GM10847 (cell line): ENCODE measurements around the gene PTPRA.

ENCODE experiments used
- POLR2A ChIP-seq: IDR thresholded peaks from 2 replicates; pipeline ENCODE4 v1.6.1; 2011; ENCODE audit not compliant: insufficient read length; ENCODE audit errors: extremely low read depth

The PTPRA gene

GRCh38 chr20:2871111-2871465, 2.2 kb upstream of the PTPRA start:
- TF ChIP-seq POLR2A: no peak

- TF ChIP-seq POLR2A: no peak
Measured at GRCh38 chr20:2871661-2872458, 1.4 kb upstream of the PTPRA start.

- peak; percentile 24 for TF ChIP-seq POLR2A
Measured at GRCh38 chr20:2872459-2873009, 747 bp upstream of the PTPRA start.

GRCh38 chr20:2873747-2874041, 413 bp downstream of the PTPRA start:
- no peak for TF ChIP-seq POLR2A

- no peak for TF ChIP-seq POLR2A
Measured at GRCh38 chr20:2874456-2874855, 1.2 kb downstream of the PTPRA start.

GRCh38 chr20:2875690-2876203, 2.5 kb downstream of the PTPRA start:
- TF ChIP-seq POLR2A: no peak

- TF ChIP-seq POLR2A: no peak
Measured at GRCh38 chr20:2878515-2878914, 5.2 kb downstream of the PTPRA start.

- TF ChIP-seq POLR2A: no peak
Measured at GRCh38 chr20:2879146-2879545, 5.9 kb downstream of the PTPRA start.

- TF ChIP-seq POLR2A: no peak
Measured at GRCh38 chr20:2880650-2881049, 7.4 kb downstream of the PTPRA start.

GRCh38 chr20:2883726-2884637, 10.7 kb downstream of the PTPRA start:
- TF ChIP-seq POLR2A: no peak

- no peak for TF ChIP-seq POLR2A
Measured at GRCh38 chr20:2887715-2888114, 14.4 kb downstream of the PTPRA start.

- no peak for TF ChIP-seq POLR2A
Measured at GRCh38 chr20:2888224-2888955, 15.1 kb downstream of the PTPRA start.

- TF ChIP-seq POLR2A: no peak
Measured at GRCh38 chr20:2889209-2889608, 15.9 kb downstream of the PTPRA start.

- no peak for TF ChIP-seq POLR2A
Measured at GRCh38 chr20:2889797-2890196, 16.5 kb downstream of the PTPRA start.

GRCh38 chr20:2890742-2891141, 17.5 kb downstream of the PTPRA start:
- TF ChIP-seq POLR2A: no peak

GRCh38 chr20:2891343-2891742, 18.1 kb downstream of the PTPRA start:
- no peak for TF ChIP-seq POLR2A

GRCh38 chr20:2892376-2892775, 19.1 kb downstream of the PTPRA start:
- TF ChIP-seq POLR2A: no peak
